Epithelial cell of esophagus (primary cell): Measurements from ENCODE around the gene NHLRC2.

ENCODE experiments used
- DNase-seq: peaks from one replicate; pipeline ENCODE4 v3.0.0; 2010; ENCODE audit warnings: low read depth
- H3K4me3 ChIP-seq: 2 replicates; pipeline ENCODE4 v1.5.1; 2011; ENCODE audit warnings: mild to moderate bottlenecking, low read length, control low read depth
- CTCF ChIP-seq: IDR thresholded peaks from 2 replicates; pipeline ENCODE4 v1.5.1; 2011; ENCODE audit warnings: low read depth, mild to moderate bottlenecking, low read length, control low read depth, inconsistent platforms; ENCODE audit not compliant: insufficient read depth; ENCODE audit errors: missing control alignments

The NHLRC2 gene

GRCh38 chr10:113865901-113866300 lies 11.4 kb downstream of the NHLRC2 start:
- no peak for TF ChIP-seq CTCF
- no peak for DNase-seq
- H3K4me3 ChIP-seq, result no peak overlapping the region

- DNase-seq, result no peak
- TF ChIP-seq CTCF, result no peak
- H3K4me3 ChIP-seq, result no peak overlapping the region
These were observed 12.3 kb downstream of the NHLRC2 start for GRCh38 chr10:113866551-113867394.

GRCh38 chr10:113867904-113868303 lies 13.4 kb downstream of the NHLRC2 start:
- no peak for DNase-seq
- H3K4me3 ChIP-seq, result no peak overlapping the region
- TF ChIP-seq CTCF, result no peak

GRCh38 chr10:113869789-113870188 lies 15.3 kb downstream of the NHLRC2 start:
- no peak overlapping the region for H3K4me3 ChIP-seq
- no peak for DNase-seq
- TF ChIP-seq CTCF, result no peak

- DNase-seq, result no peak
- no peak overlapping the region for H3K4me3 ChIP-seq
- TF ChIP-seq CTCF, result no peak
These were observed 17.9 kb downstream of the NHLRC2 start for GRCh38 chr10:113872139-113873030.

GRCh38 chr10:113875212-113875611 lies 20.8 kb downstream of the NHLRC2 start:
- TF ChIP-seq CTCF, result no peak
- DNase-seq, result no peak
- H3K4me3 ChIP-seq, result no peak overlapping the region

GRCh38 chr10:113876461-113876860 lies 22.0 kb downstream of the NHLRC2 start:
- DNase-seq, result no peak
- no peak overlapping the region for H3K4me3 ChIP-seq
- TF ChIP-seq CTCF, result no peak
